ENCODE measurements around the gene GMPR2. TPM values are rescaled to one million over a fixed set of nuclear protein-coding genes. Genes with fewer than 3 reads are reported as not detected.

GMPR2 gene
- total RNA-seq, 1 experiment from 2014 or later = 56.9 TPM

DNA sequence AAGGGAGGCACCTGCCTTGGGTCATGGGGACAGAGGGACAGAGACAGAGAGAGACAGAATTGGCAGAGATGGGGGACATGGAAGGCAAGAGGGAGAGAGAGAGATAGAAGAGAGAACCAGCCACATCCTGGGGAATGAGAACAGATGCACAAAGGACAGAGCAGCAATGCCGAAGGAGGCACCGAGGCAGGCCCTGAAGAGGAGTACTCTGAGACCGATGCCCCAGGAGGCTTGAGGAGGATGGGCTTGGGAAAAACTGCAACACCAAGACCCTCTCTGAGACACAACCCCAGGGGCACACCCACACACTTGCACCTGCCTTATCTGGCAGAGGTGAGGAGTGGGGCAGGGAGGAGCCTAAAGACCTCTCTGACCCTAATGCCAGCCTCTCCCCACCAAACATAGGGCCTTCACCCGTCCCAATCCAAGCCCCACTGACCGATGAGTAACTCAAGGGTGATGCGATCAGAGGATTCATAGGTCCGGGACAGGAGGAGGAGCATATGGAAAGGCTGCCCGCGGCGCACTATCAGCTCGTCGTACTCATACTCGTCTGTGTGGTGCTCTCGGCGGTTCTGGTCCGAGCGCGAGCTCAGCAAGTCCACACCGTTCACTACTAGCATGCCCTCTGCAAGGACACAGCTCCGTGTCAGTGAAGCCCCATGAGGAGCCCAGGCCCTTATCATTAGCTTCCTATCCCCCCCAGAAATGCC is 28.7 kb downstream of the GMPR2 start:
- TF ChIP-seq EZH2phosphoT487 (IDR thresholded peaks at IDR 0.05; ENCODE audit: borderline replicate concordance, low read length) (no peak), EZH2 (IDR thresholded peaks at IDR 0.05; ENCODE audit: low read length, unreplicated experiment) (no peak)
- TF ChIP-seq, protein P1, sequence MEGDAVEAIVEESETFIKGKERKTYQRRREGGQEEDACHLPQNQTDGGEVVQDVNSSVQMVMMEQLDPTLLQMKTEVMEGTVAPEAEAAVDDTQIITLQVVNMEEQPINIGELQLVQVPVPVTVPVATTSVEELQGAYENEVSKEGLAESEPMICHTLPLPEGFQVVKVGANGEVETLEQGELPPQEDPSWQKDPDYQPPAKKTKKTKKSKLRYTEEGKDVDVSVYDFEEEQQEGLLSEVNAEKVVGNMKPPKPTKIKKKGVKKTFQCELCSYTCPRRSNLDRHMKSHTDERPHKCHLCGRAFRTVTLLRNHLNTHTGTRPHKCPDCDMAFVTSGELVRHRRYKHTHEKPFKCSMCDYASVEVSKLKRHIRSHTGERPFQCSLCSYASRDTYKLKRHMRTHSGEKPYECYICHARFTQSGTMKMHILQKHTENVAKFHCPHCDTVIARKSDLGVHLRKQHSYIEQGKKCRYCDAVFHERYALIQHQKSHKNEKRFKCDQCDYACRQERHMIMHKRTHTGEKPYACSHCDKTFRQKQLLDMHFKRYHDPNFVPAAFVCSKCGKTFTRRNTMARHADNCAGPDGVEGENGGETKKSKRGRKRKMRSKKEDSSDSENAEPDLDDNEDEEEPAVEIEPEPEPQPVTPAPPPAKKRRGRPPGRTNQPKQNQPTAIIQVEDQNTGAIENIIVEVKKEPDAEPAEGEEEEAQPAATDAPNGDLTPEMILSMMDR (conservative IDR thresholded peaks at IDR 0.05; ENCODE audit: low read depth, low read length) = no peak
- intact Hi-C loops (cut with micrococcal nuclease) = no loop called here
- no TSS peak for BruUV-seq (replicated peaks)

DNA sequence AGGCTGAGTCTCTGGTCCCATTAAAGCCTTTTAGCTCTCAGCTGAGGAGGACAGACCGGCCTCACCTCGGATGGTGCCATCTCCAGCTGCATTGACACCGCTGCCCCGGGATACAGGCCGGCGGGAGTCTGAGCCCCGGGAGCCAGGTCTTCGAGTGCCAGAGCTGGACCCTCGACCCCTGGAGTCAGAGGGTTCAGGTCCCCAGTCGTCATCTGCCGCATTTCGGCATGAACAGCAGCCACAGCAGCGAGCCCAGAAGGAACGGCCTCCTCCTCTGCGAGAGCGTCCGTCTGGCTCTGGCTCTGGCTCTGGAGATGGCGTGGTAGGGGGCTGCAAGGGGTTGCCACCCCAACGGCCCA is 29.2 kb downstream of the GMPR2 start:
- Histone ChIP-seq H3K9me2 (replicated peaks; ENCODE audit: low read length) (no peaks in the 10 kb centered on the region), H3K36me3 (ENCODE audit: low read depth, low read length) (no peaks in the 10 kb centered on the region), H3K27me3 (ENCODE audit: low read length) (no peaks in the 10 kb centered on the region), H3K4me3 (ENCODE audit: low read length) (no peak overlapping the region), H3K27ac (ENCODE audit: low read length) (no peak overlapping the region), H3K79me2 (ENCODE audit: low read length) (no peaks in the 10 kb centered on the region), H3K4me2 (ENCODE audit: low read length) (no peak overlapping the region), H3K9ac (ENCODE audit: low read length) (no peak overlapping the region), H3F3A (ENCODE audit: low read length, unreplicated experiment) (no peaks in the 10 kb centered on the region), H2AFZ (ENCODE audit: low read length) (no peak overlapping the region), H3K9me3 (ENCODE audit: low read length) (no peaks in the 10 kb centered on the region), H3K4me1 (ENCODE audit: insufficient read depth, low read length) (peaks cover 8% of the 10 kb centered on the region; the same call in 1 of the 2 replicates), H4K20me1 (ENCODE audit: low read length) (no peaks in the 10 kb centered on the region)
- ATAC-seq = no peak
- no peak for TF ChIP-seq EZH2phosphoT487 (IDR thresholded peaks at IDR 0.05; ENCODE audit: borderline replicate concordance, low read length)
- TF ChIP-seq, protein P1 (conservative IDR thresholded peaks at IDR 0.05; ENCODE audit: low read depth, low read length) = no peak
- no peak for TF ChIP-seq EZH2 (IDR thresholded peaks at IDR 0.05; ENCODE audit: low read length, unreplicated experiment)
- no TSS peak for BruUV-seq (replicated peaks)
- POLR2A ChIA-PET (ENCODE audit: unreplicated experiment) = no interaction called here
- DNase-seq = no peak
- CTCF ChIA-PET = no interaction called here
- intact Hi-C loops (cut with micrococcal nuclease) = no loop called here

More for the DNA sequence above, 28.7 kb downstream of the GMPR2 start:
- POLR2A ChIA-PET (ENCODE audit: unreplicated experiment) = no interaction called here
- no peaks in the 10 kb centered on the region for H4K20me1 ChIP-seq (ENCODE audit: low read length)
- H3F3A ChIP-seq (ENCODE audit: low read length, unreplicated experiment) = no peaks in the 10 kb centered on the region
- H3K9me3 ChIP-seq (ENCODE audit: low read length) = no peaks in the 10 kb centered on the region
- CTCF ChIA-PET = no interaction called here
- no peaks in the 10 kb centered on the region for H3K27me3 ChIP-seq (ENCODE audit: low read length)
- no peak for ATAC-seq
- no peaks in the 10 kb centered on the region for H3K79me2 ChIP-seq (ENCODE audit: low read length)
- no peak overlapping the region for H2AFZ ChIP-seq (ENCODE audit: low read length)
- H3K4me2 ChIP-seq (ENCODE audit: low read length) = no peak overlapping the region
- H3K9me2 ChIP-seq (replicated peaks; ENCODE audit: low read length) = no peaks in the 10 kb centered on the region
- no peak overlapping the region for H3K27ac ChIP-seq (ENCODE audit: low read length)
- H3K4me1 ChIP-seq (ENCODE audit: insufficient read depth, low read length) = peaks cover 8% of the 10 kb centered on the region; the same call in 1 of the 2 replicates
- no peak overlapping the region for H3K4me3 ChIP-seq (ENCODE audit: low read length)
- H3K36me3 ChIP-seq (ENCODE audit: low read depth, low read length) = no peaks in the 10 kb centered on the region
- DNase-seq = no peak
- H3K9ac ChIP-seq (ENCODE audit: low read length) = no peak overlapping the region
